H9 (cell line): ENCODE measurements around the gene ERN1. TPM values are rescaled to one million over a fixed set of nuclear protein-coding genes. Genes with fewer than 3 reads are reported as not detected.

Experiments
- DNase-seq: peaks from one replicate; pipeline ENCODE4 v3.0.0-alpha.2; 2017
- H2AFZ ChIP-seq: one replicate; pipeline ENCODE4 v1.6.1; 2013; ENCODE audit warnings: mild to moderate bottlenecking, low read length, control low read depth, moderate library complexity
- H2AK5ac ChIP-seq: 2 replicates; pipeline ENCODE4 v1.6.1; 2013; ENCODE audit warnings: low read length, control low read depth, mixed read lengths; ENCODE audit not compliant: insufficient read length
- H2BK120ac ChIP-seq: one replicate; pipeline ENCODE4 v1.6.1; 2013; ENCODE audit warnings: low read depth, mild to moderate bottlenecking, low read length, control low read depth, inconsistent platforms; ENCODE audit not compliant: poor library complexity, severe bottlenecking
- H2BK12ac ChIP-seq: 2 replicates; pipeline ENCODE4 v1.6.1; 2013; ENCODE audit warnings: low read length, control low read depth, mixed read lengths, low read depth; ENCODE audit not compliant: insufficient read length
- H2BK15ac ChIP-seq: 2 replicates; pipeline ENCODE4 v1.6.1; 2013; ENCODE audit warnings: low read depth, low read length, control low read depth
- H2BK20ac ChIP-seq: one replicate; pipeline ENCODE4 v1.6.1; 2013; ENCODE audit warnings: low read depth, mild to moderate bottlenecking, low read length, control low read depth, inconsistent platforms; ENCODE audit not compliant: poor library complexity, severe bottlenecking
- H2BK5ac ChIP-seq: 2 replicates; pipeline ENCODE4 v1.6.1; 2013; ENCODE audit warnings: low read length, control low read depth, mixed read lengths; ENCODE audit not compliant: insufficient read length
- H3K14ac ChIP-seq: 2 replicates; pipeline ENCODE4 v1.6.1; 2013; ENCODE audit warnings: low read length, control low read depth; ENCODE audit not compliant: insufficient read depth
- H3K18ac ChIP-seq: 2 replicates; pipeline ENCODE4 v1.6.1; 2013; ENCODE audit warnings: low read depth, mild to moderate bottlenecking, mixed read lengths, low read length, control low read depth; ENCODE audit not compliant: insufficient read length
- H3K23ac ChIP-seq: 2 replicates; pipeline ENCODE4 v1.6.1; 2013; ENCODE audit warnings: low read length, control low read depth, mixed read lengths, low read depth; ENCODE audit not compliant: insufficient read length
- H3K23me2 ChIP-seq: 2 replicates; pipeline ENCODE4 v1.6.1; 2013; ENCODE audit warnings: low read depth, mild to moderate bottlenecking, mixed read lengths, low read length, control low read depth; ENCODE audit not compliant: insufficient read length, poor library complexity, severe bottlenecking
- H3K27ac ChIP-seq: 2 replicates; pipeline ENCODE4 v1.5.1; 2013; ENCODE audit warnings: low read length, control low read depth, mixed read lengths, low read depth; ENCODE audit not compliant: insufficient read length
- H3K27me3 ChIP-seq: 2 replicates; pipeline ENCODE4 v1.6.1; 2013; ENCODE audit warnings: low read length, control low read depth, inconsistent platforms; ENCODE audit not compliant: insufficient read depth
- H3K4ac ChIP-seq: 2 replicates; pipeline ENCODE4 v1.6.1; 2013; ENCODE audit warnings: low read depth, mild to moderate bottlenecking, control low read depth, inconsistent platforms, low read length, moderate library complexity
- H3K4me1 ChIP-seq: 2 replicates; pipeline ENCODE4 v1.6.1; 2013; ENCODE audit warnings: low read length, control low read depth, inconsistent platforms; ENCODE audit not compliant: insufficient read depth
- H3K4me2 ChIP-seq: 2 replicates; pipeline ENCODE4 v1.6.1; 2013; ENCODE audit warnings: low read length, control low read depth, mixed read lengths; ENCODE audit not compliant: insufficient read length, insufficient read depth
- H3K56ac ChIP-seq: 2 replicates; pipeline ENCODE4 v1.6.1; 2013; ENCODE audit warnings: low read depth, mild to moderate bottlenecking, mixed read lengths, low read length, control low read depth; ENCODE audit not compliant: insufficient read length
- H3K79me1 ChIP-seq: 2 replicates; pipeline ENCODE4 v1.6.1; 2013; ENCODE audit warnings: low read depth, mild to moderate bottlenecking, moderate library complexity, low read length, control low read depth, inconsistent platforms; ENCODE audit not compliant: insufficient read depth, poor library complexity, severe bottlenecking
- H3K79me2 ChIP-seq: 2 replicates; pipeline ENCODE4 v1.6.1; 2013; ENCODE audit warnings: low read length, control low read depth, inconsistent platforms; ENCODE audit not compliant: insufficient read depth
- H3K9ac ChIP-seq: 2 replicates; pipeline ENCODE4 v1.6.1; 2013; ENCODE audit warnings: low read length, control low read depth, mixed read lengths; ENCODE audit not compliant: insufficient read length; ENCODE audit errors: extremely low read depth
- H3K9me3 ChIP-seq: one replicate; pipeline ENCODE4 v1.6.1; 2013; ENCODE audit warnings: low read depth, low read length, inconsistent platforms; ENCODE audit not compliant: control insufficient read depth
- H3T11ph ChIP-seq: one replicate; pipeline ENCODE4 v1.6.1; 2013; ENCODE audit warnings: mild to moderate bottlenecking, low read length, control low read depth, inconsistent platforms
- H4K20me1 ChIP-seq: one replicate; pipeline ENCODE4 v1.6.1; 2013; ENCODE audit not compliant: control insufficient read depth, insufficient read length, insufficient read depth
- H4K5ac ChIP-seq: 2 replicates; pipeline ENCODE4 v1.6.1; 2013; ENCODE audit warnings: low read depth, mild to moderate bottlenecking, mixed read lengths, low read length, control low read depth; ENCODE audit not compliant: insufficient read length
- H4K8ac ChIP-seq: replicated peaks from 2 replicates; pipeline ENCODE4 v1.6.1; 2013; ENCODE audit warnings: low read length, control low read depth, mixed read lengths, low read depth; ENCODE audit not compliant: insufficient read length
- H4K91ac ChIP-seq: 2 replicates; pipeline ENCODE4 v1.6.1; 2013; ENCODE audit warnings: low read depth, mild to moderate bottlenecking, moderate library complexity, mixed read lengths, low read length, control low read depth; ENCODE audit not compliant: insufficient read length
- H3K27ac Mint-ChIP-seq, 3 experiments: 2 replicates in 2 of 3; 3 replicates in 1 of 3; pipeline ENCODE4 v1.8.0; 2020 to 2021; ENCODE audit warnings: mixed read lengths in 3 of 3, mild to moderate bottlenecking in 1 of 3, moderate library complexity in 1 of 3
- H3K27me3 Mint-ChIP-seq: 2 replicates; pipeline ENCODE4 v1.8.0; 2021; ENCODE audit warnings: low read depth, mild to moderate bottlenecking, moderate library complexity, mixed read lengths
- H3K36me3 Mint-ChIP-seq, 3 experiments: 2 replicates in 2 of 3; 3 replicates in 1 of 3; pipeline ENCODE4 v1.8.0; 2020 to 2021; ENCODE audit warnings: low read depth in 3 of 3, mixed read lengths in 3 of 3; ENCODE audit not compliant: insufficient read depth in 1 of 3
- H3K4me1 Mint-ChIP-seq, 2 experiments: 2 replicates each; pipeline ENCODE4 v1.8.0; 2020; ENCODE audit warnings: mixed read lengths in 2 of 2
- H3K4me3 Mint-ChIP-seq, 2 experiments: 2 replicates in 1 of 2; 3 replicates in 1 of 2; pipeline ENCODE4 v1.8.0; 2020 to 2021; ENCODE audit warnings: mild to moderate bottlenecking in 2 of 2, mixed read lengths in 2 of 2, moderate library complexity in 1 of 2
- H3K9me3 Mint-ChIP-seq, 2 experiments: 2 replicates in 1 of 2; 3 replicates in 1 of 2; pipeline ENCODE4 v1.8.0; 2020; ENCODE audit warnings: mild to moderate bottlenecking in 2 of 2, mixed read lengths in 2 of 2, moderate library complexity in 1 of 2
- WGBS: extraction: QIAGEN DNeasy Blood & Tissue Kit; methylation state at CpG from one replicate; pipeline ENCODE4 v1.1.7; 2013; ENCODE audit warnings: missing lambda C conversion rate, low lambda C conversion rate, mixed read lengths; ENCODE audit not compliant: insufficient read length; ENCODE audit errors: extremely low coverage; 5-methylcytosine and 5-hydroxymethylcytosine counted together
- total RNA-seq: library from RNA; stranded (reverse); gene quantifications from 2 replicates; pipeline ENCODE4 v1.2.1, GENCODE V29; 2021
- TF ChIP-seq, protein P1 (sequence below): fragments of 200-600 bp; sonication (generic); conservative IDR thresholded peaks from 3 replicates; pipeline ENCODE4 v1.8.0; 2021; ENCODE audit warnings: antibody characterized with exemption, mild to moderate bottlenecking

Gene ERN1
- total RNA-seq, 1 experiment from 2014 or later, result 5.0 TPM

DNA sequence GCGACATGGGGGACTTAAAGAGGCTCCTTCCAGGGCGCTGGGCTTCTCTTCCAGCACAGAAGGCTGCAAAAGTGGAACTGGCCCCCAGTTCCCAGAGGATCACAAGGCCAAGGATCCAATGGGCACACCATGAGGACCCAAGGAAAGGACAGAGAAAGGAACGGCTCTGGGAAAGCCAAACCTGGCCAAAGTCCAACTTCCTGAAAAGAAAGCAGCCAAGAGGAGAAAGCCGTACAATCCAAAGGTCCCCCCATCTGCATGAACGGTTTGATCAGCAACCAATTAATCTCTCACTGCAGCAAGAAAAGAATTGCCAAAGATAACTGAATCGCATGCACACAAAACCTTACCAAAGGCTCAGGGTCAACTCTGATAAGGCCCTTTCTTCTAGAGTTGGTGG is 89.7 kb downstream of the ERN1 start:
- no peak overlapping the region for H3K4me3 Mint-ChIP-seq
- Histone ChIP-seq H4K91ac (no peak overlapping the region), H3K9me3 (no peaks in the 10 kb centered on the region), H2BK15ac (no peak overlapping the region), H2BK20ac (no peak overlapping the region), H3K4me1 (no peaks in the 10 kb centered on the region), H3K14ac (no peak overlapping the region), H3K27ac (no peak overlapping the region), H3K56ac (no peak overlapping the region), H3T11ph (no peak overlapping the region), H2AK5ac (no peak overlapping the region), H2BK12ac (no peak overlapping the region), H3K9ac (no peak overlapping the region), H3K79me1 (no peaks in the 10 kb centered on the region), H2BK120ac (no peak overlapping the region), H2BK5ac (no peak overlapping the region), H3K4me2 (no peak overlapping the region), H4K8ac (no peak overlapping the region), H3K4ac (no peak overlapping the region), H3K18ac (no peak overlapping the region), H3K79me2 (no peaks in the 10 kb centered on the region), H3K27me3 (no peaks in the 10 kb centered on the region), H4K5ac (no peak overlapping the region), H3K23me2 (no peaks in the 10 kb centered on the region), H4K20me1 (no peaks in the 10 kb centered on the region), H3K23ac (no peak overlapping the region), H2AFZ (no peak overlapping the region)
- peaks cover 0 to 8% (median 1%) of the 10 kb centered on the region in 3 experiments; a peak in 1 of 7 replicates for H3K36me3 Mint-ChIP-seq
- no CpG with 5 or more reads among the region's 6 CpGs for WGBS
- no peaks in the 10 kb centered on the region for H3K9me3 Mint-ChIP-seq
- no peak overlapping the region for H3K27ac Mint-ChIP-seq
- TF ChIP-seq, protein P1, sequence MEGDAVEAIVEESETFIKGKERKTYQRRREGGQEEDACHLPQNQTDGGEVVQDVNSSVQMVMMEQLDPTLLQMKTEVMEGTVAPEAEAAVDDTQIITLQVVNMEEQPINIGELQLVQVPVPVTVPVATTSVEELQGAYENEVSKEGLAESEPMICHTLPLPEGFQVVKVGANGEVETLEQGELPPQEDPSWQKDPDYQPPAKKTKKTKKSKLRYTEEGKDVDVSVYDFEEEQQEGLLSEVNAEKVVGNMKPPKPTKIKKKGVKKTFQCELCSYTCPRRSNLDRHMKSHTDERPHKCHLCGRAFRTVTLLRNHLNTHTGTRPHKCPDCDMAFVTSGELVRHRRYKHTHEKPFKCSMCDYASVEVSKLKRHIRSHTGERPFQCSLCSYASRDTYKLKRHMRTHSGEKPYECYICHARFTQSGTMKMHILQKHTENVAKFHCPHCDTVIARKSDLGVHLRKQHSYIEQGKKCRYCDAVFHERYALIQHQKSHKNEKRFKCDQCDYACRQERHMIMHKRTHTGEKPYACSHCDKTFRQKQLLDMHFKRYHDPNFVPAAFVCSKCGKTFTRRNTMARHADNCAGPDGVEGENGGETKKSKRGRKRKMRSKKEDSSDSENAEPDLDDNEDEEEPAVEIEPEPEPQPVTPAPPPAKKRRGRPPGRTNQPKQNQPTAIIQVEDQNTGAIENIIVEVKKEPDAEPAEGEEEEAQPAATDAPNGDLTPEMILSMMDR, result no peak
- peaks cover 4 to 8% of the 10 kb centered on the region in 2 experiments; a peak in 3 of 4 replicates for H3K4me1 Mint-ChIP-seq
- no peaks in the 10 kb centered on the region for H3K27me3 Mint-ChIP-seq
- no peak for DNase-seq
